Right lobe of liver (tissue), 6 donors: Measurements from ENCODE around the gene DHFR. TPM values are rescaled to one million over a fixed set of nuclear protein-coding genes. Genes with fewer than 3 reads are reported as not detected.

Source experiments
- ATAC-seq, 4 donors: fragments of 200-7000 bp; cut with Tn5 transposase; one replicate each; pipeline ENCODE4 v1.9.1; 2020; ENCODE audit warnings: mild to moderate bottlenecking in 4 of 4, moderate library complexity in 4 of 4
- DNase-seq, 3 donors: peaks; one replicate each; pipeline ENCODE4 v3.0.0-alpha.2; 2020
- H3K27ac ChIP-seq, 3 donors: fragments of 200-600 bp; one replicate each; pipeline ENCODE4 v1.8.0; 2022
- H3K27me3 ChIP-seq, 2 donors: fragments of 200-600 bp; one replicate each; pipeline ENCODE4 v1.8.0; 2022
- H3K36me3 ChIP-seq, 4 donors: fragments of 200-600 bp; sonication (generic) in 1 of 4; one replicate each; pipeline versions ENCODE4 v1.5.1 to v1.8.0; 2017 to 2022; ENCODE audit warnings: control low read depth in 1 of 4
- H3K4me1 ChIP-seq, 4 donors: fragments of 200-600 bp; sonication (generic) in 1 of 4; one replicate each; pipeline versions ENCODE4 v1.5.1 to v1.8.0; 2017 to 2022; ENCODE audit warnings: control low read depth in 1 of 4
- H3K4me3 ChIP-seq, 3 donors: fragments of 200-600 bp; one replicate each; pipeline ENCODE4 v1.8.0; 2022
- H3K9me3 ChIP-seq, 4 donors: fragments of 200-600 bp; sonication (generic) in 1 of 4; one replicate each; pipeline versions ENCODE4 v1.5.1 to v1.8.0; 2017 to 2022; ENCODE audit warnings: control low read depth in 1 of 4
- POLR2A ChIP-seq: fragments of 450-650 bp; IDR thresholded peaks from one replicate; pipeline ENCODE4 v1.6.1; 2017; ENCODE audit warnings: antibody characterized with exemption, mild to moderate bottlenecking
- WGBS: methylation state at CpG from one replicate; pipeline ENCODE4 v1.1.6; 2018; ENCODE audit warnings: low coverage, low lambda C conversion rate; ENCODE audit not compliant: insufficient coverage; ENCODE audit errors: missing lambda C conversion rate; 5-methylcytosine and 5-hydroxymethylcytosine counted together
- intact Hi-C, 2 donors: fragments of 100-400 bp; cut with DNase I; formaldehyde crosslinking; loops; one replicate each; pipeline versions ENCODE4 v1.11.2 to v1.14.1; 2022
- total RNA-seq, 6 experiments: library from RNA; depleted of rRNA in 2 of 6; stranded (reverse); fragments of >200 nt in 2 of 6; fragmentation: NEBNext Ultra II Directional in 3 of 6; extraction: Animal tissue kit (Norgen Biotek cat#: 25700) in 3 of 6; gene quantifications; one replicate each; pipeline versions ENCODE4 v1.1.0 to v1.2.4, GENCODE V29; 2016 to 2023
- TF ChIP-seq, protein P1 (sequence below), 4 donors: fragments of 200-600 bp in 3 of 4; fragments of 450-650 bp in 1 of 4; IDR thresholded peaks; one replicate each; pipeline versions ENCODE4 v1.5.1 to v1.8.0; 2016 to 2022; ENCODE audit warnings: antibody characterized with exemption in 4 of 4, mild to moderate bottlenecking in 2 of 4
- donor health status: DM: no; HTN: yes; CAD: no.
- donor health status: DM: no; HTN: no; CAD: no.
- donor health status: DM: no; HTN: no; CAD: no.
- donor health status: DM: no; HTN: yes; CAD: no.
- donor health status: DM: no; HTN: yes; CAD: no.

The DHFR gene
- total RNA-seq, 6 experiments from 2014 or later: 15.3 to 29.2 (median 22.2) TPM

DNA sequence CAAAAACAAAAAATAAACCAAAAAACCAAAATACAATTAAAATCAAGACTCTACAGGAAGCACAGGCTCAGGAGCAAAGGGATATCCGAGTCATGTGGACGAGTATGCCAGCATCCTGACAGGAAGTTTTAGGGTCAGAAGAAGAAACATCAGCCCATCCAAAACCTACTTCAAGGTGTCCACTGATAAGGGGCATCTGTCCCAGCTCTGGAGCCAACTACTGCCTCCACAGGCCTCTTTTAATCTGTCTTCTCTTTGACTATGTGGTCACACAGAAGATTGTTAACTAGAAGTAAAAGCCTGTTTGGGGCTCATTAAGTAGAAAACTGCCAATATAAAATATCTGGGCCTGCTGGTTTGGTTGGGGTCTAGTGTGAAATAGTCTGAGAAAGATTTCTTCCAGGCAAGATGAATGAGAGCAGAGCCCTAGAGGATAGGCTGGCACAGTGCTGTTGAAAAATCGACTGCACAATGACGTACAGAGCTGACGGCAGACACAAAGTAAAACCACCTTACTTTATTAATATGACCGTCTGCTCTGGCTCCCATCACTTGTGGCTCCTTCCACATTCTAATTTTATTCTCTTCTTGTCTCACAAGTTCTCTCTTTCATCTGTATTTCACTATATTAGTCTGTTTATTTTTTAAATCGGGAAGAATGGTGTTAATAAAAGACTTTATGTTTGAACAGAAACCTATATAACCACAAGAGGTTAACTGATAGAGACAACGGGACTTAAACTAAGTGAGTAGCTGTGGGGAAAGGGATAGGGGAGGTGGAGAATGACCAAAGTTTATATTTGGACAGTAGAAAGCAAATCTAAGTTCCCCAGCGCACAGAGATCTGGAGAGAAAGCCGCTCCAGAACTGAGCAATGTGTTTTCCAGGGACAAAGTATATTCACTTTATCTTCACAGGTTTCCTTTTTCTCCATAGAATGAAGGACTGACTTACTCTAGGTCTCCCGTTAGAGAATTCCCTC lies 23.2 kb downstream of the DHFR start:
- 58% methylated on average over 11 of the region's 11 CpGs for WGBS
- Histone ChIP-seq H3K9me3 (no peaks in the 10 kb centered on the region), H3K27ac (peak overlapping the region; percentile 18 to 56 (median 22)), H3K4me1 (peaks cover 0 to 15% (median 2%) of the 10 kb centered on the region in 4 donors), H3K36me3 (no peaks in the 10 kb centered on the region), H3K4me3 (no peak overlapping the region), H3K27me3 (no peaks in the 10 kb centered on the region)
- intact Hi-C loops: no loop called here
- DNase-seq (no peak), ATAC-seq (peak; percentile 95 to 96 (median 96))
- TF ChIP-seq POLR2A: no peak
- TF ChIP-seq, protein P1, sequence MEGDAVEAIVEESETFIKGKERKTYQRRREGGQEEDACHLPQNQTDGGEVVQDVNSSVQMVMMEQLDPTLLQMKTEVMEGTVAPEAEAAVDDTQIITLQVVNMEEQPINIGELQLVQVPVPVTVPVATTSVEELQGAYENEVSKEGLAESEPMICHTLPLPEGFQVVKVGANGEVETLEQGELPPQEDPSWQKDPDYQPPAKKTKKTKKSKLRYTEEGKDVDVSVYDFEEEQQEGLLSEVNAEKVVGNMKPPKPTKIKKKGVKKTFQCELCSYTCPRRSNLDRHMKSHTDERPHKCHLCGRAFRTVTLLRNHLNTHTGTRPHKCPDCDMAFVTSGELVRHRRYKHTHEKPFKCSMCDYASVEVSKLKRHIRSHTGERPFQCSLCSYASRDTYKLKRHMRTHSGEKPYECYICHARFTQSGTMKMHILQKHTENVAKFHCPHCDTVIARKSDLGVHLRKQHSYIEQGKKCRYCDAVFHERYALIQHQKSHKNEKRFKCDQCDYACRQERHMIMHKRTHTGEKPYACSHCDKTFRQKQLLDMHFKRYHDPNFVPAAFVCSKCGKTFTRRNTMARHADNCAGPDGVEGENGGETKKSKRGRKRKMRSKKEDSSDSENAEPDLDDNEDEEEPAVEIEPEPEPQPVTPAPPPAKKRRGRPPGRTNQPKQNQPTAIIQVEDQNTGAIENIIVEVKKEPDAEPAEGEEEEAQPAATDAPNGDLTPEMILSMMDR (IDR thresholded peaks at IDR 0.05): no peak

- ATAC-seq (no peak), DNase-seq (no peak)
- Histone ChIP-seq H3K27me3 (no peaks in the 10 kb centered on the region), H3K4me3 (no peak overlapping the region), H3K36me3 (no peaks in the 10 kb centered on the region), H3K27ac (no peak overlapping the region), H3K9me3 (no peaks in the 10 kb centered on the region), H3K4me1 (peaks cover 0 to 15% (median 2%) of the 10 kb centered on the region in 4 donors)
- TF ChIP-seq, protein P1 (IDR thresholded peaks at IDR 0.05): no peak
- TF ChIP-seq POLR2A: no peak
- intact Hi-C loops: no loop called here
These were observed 25.5 kb downstream of the DHFR start for GRCh38 chr5:80629281-80629680.

- no peaks in the 10 kb centered on the region for H3K36me3 ChIP-seq
- no peak overlapping the region for H3K4me3 ChIP-seq
- DNase-seq: no peak
- 89% methylated on average over 5 of the region's 5 CpGs for WGBS
- H3K27me3 ChIP-seq: no peaks in the 10 kb centered on the region
- no peak for ATAC-seq
- intact Hi-C loops: no loop called here
- H3K4me1 ChIP-seq: peaks cover 0 to 10% (median 5%) of the 10 kb centered on the region in 4 donors
- no peak overlapping the region for H3K27ac ChIP-seq
- H3K9me3 ChIP-seq: no peaks in the 10 kb centered on the region
- TF ChIP-seq POLR2A: no peak
- TF ChIP-seq, protein P1 (IDR thresholded peaks at IDR 0.05): no peak
These were observed 29.6 kb downstream of the DHFR start for GRCh38 chr5:80625230-80625629.

DNA sequence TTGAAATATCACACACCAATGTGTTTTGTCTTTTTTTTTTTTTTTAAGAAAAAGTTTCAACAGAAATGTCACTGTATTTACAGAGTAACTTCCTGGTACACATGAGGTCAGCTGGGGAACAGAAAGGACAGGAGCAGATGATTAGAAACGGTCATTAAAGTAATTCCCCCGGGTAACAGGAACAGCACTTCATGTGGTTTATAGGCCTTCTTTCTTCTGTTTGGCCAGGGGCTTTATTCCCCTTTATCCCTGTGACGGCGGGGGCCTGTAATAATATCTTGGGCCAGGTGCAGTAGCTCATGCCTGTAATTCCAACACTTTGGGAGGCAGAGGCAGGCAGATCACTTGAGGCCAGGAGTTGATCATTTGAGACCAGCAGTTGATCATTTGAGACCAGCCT lies 30.8 kb downstream of the DHFR start:
- H3K27me3 ChIP-seq: no peaks in the 10 kb centered on the region
- intact Hi-C loops: no loop called here
- TF ChIP-seq, protein P1 (IDR thresholded peaks at IDR 0.05): no peak
- no peak for TF ChIP-seq POLR2A
- no peaks in the 10 kb centered on the region for H3K9me3 ChIP-seq
- no peaks in the 10 kb centered on the region for H3K36me3 ChIP-seq
- WGBS: 37% methylated on average over 4 of the region's 4 CpGs
- DNase-seq: no peak
- ATAC-seq: peak; percentile 63 to 97 (median 78)
- H3K4me1 ChIP-seq: peaks cover 0 to 10% (median 5%) of the 10 kb centered on the region in 4 donors
- no peak overlapping the region for H3K4me3 ChIP-seq
- H3K27ac ChIP-seq: peak overlapping the region; percentile 15 to 36 (median 21)
